ENCODE data around the gene PLEKHM3.

GRCh38 chr2:207825978-207826377 lies 199.3 kb downstream of the PLEKHM3 start:
- TF ChIP-seq SIN3A (IDR thresholded peaks at IDR 0.05; ENCODE audit: borderline replicate concordance, insufficient read depth, low read depth, low read length) (no peak), CTCF (IDR thresholded peaks at IDR 0.05) (no peak)

All from Panc1 (cell line).